ENCODE results near the gene AHNAK. TPM values are rescaled to one million over a fixed set of nuclear protein-coding genes. Genes with fewer than 3 reads are reported as not detected.
A peak's percentile ranks its signal among the peaks of the same experiment; 100 is the strongest.

AHNAK gene, protein sequence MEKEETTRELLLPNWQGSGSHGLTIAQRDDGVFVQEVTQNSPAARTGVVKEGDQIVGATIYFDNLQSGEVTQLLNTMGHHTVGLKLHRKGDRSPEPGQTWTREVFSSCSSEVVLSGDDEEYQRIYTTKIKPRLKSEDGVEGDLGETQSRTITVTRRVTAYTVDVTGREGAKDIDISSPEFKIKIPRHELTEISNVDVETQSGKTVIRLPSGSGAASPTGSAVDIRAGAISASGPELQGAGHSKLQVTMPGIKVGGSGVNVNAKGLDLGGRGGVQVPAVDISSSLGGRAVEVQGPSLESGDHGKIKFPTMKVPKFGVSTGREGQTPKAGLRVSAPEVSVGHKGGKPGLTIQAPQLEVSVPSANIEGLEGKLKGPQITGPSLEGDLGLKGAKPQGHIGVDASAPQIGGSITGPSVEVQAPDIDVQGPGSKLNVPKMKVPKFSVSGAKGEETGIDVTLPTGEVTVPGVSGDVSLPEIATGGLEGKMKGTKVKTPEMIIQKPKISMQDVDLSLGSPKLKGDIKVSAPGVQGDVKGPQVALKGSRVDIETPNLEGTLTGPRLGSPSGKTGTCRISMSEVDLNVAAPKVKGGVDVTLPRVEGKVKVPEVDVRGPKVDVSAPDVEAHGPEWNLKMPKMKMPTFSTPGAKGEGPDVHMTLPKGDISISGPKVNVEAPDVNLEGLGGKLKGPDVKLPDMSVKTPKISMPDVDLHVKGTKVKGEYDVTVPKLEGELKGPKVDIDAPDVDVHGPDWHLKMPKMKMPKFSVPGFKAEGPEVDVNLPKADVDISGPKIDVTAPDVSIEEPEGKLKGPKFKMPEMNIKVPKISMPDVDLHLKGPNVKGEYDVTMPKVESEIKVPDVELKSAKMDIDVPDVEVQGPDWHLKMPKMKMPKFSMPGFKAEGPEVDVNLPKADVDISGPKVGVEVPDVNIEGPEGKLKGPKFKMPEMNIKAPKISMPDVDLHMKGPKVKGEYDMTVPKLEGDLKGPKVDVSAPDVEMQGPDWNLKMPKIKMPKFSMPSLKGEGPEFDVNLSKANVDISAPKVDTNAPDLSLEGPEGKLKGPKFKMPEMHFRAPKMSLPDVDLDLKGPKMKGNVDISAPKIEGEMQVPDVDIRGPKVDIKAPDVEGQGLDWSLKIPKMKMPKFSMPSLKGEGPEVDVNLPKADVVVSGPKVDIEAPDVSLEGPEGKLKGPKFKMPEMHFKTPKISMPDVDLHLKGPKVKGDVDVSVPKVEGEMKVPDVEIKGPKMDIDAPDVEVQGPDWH (N-terminal part only)
- total RNA-seq (378 TPM), polyA plus RNA-seq (ENCODE audit: insufficient read depth in 1 of 8, insufficient read length in 8 of 8, low replicate concordance in 1 of 8) (100 to 1,000 TPM; 203 to 411 (median 313) TPM)
- long read RNA-seq, donor 1, full-length matches to known transcripts: 21 of 21 reads
- long read RNA-seq, donor 1, partial matches to known transcripts: 0 of 21 reads
- long read RNA-seq, donor 1, other reads (novel, unspliced or antisense): 0 of 21 reads
- long read RNA-seq, donor 2, partial matches to known transcripts: 0 of 1 reads
- long read RNA-seq, donor 2, other reads (novel, unspliced or antisense): 0 of 1 reads
- long read RNA-seq, donor 3, full-length matches to known transcripts: 42 of 49 reads
- long read RNA-seq, donor 3, partial matches to known transcripts: 7 of 49 reads
- long read RNA-seq, donor 3, other reads (novel, unspliced or antisense): 0 of 49 reads
- long read RNA-seq, donor 4, full-length matches to known transcripts: 50 of 56 reads
- long read RNA-seq, donor 4, partial matches to known transcripts: 6 of 56 reads
- long read RNA-seq, donor 4, other reads (novel, unspliced or antisense): 0 of 56 reads
- long read RNA-seq, donor 5, full-length matches to known transcripts: 64 of 64 reads
- long read RNA-seq, donor 5, partial matches to known transcripts: 0 of 64 reads
- long read RNA-seq, donor 5, other reads (novel, unspliced or antisense): 0 of 64 reads
- long read RNA-seq, donor 6, full-length matches to known transcripts: 44 of 44 reads
- long read RNA-seq, donor 6, partial matches to known transcripts: 0 of 44 reads
- long read RNA-seq, donor 6, other reads (novel, unspliced or antisense): 0 of 44 reads
- long read RNA-seq, donor 7, full-length matches to known transcripts: 40 of 40 reads
- long read RNA-seq, donor 7, partial matches to known transcripts: 0 of 40 reads
- long read RNA-seq, donor 7, other reads (novel, unspliced or antisense): 0 of 40 reads
- long read RNA-seq, donor 8, full-length matches to known transcripts: 8 of 8 reads
- long read RNA-seq, donor 8, partial matches to known transcripts: 0 of 8 reads
- long read RNA-seq, donor 8, other reads (novel, unspliced or antisense): 0 of 8 reads
- long read RNA-seq, donor 9, full-length matches to known transcripts: 31 of 31 reads
- long read RNA-seq, donor 9, partial matches to known transcripts: 0 of 31 reads
- long read RNA-seq, donor 9, other reads (novel, unspliced or antisense): 0 of 31 reads
- long read RNA-seq, donor 10, full-length matches to known transcripts: 43 of 447 reads
- long read RNA-seq, donor 10, partial matches to known transcripts: 404 of 447 reads
- long read RNA-seq, donor 10, other reads (novel, unspliced or antisense): 0 of 447 reads
- long read RNA-seq, donor 11, full-length matches to known transcripts: 31 of 31 reads
- long read RNA-seq, donor 11, partial matches to known transcripts: 0 of 31 reads
- long read RNA-seq, donor 11, other reads (novel, unspliced or antisense): 0 of 31 reads

DNA sequence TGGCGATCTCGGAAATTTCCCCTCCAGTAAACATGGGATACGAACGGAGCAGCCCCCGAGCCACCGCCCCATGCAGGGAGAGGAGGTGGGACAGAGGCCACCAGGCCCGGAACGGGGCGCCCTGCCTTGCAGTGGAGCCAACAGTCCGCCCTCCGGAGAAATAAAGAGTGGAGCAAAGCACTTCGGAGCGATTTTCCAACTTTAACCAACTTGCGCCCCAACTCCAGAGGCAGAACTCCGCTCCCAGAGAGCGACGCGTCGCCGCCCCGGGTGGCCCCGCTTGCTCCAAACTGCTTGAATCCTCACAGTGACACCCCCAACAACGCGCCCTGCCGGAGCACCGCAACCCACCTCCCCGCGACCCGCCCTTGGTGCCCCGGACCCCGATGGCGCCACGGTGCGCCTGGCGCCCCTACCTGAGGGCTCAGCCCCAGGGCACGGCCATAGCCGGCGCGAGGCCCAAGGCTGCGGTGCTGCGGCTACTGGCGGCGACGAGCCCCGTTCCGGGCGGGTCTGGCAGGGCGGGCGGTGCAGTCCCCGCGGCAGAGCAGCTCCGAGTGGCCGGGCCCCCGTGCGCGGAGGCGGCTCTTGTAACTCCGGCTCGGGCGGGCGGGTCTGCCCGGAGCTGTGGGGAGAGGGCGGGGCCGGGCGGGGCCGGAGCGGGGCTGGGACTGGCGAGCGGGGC is at the start of gene AHNAK:
Gene AHNAK, minus strand, starts transcription at position 563 of the 685 bp plus-strand sequence. CDS start 10,708 bp downstream, outside the sequence.
- H3K4me1 ChIP-seq (ENCODE audit: control insufficient read depth, insufficient read depth, low read length): peaks cover 66% of the 10 kb centered on the region
- H3K27me3 ChIP-seq (ENCODE audit: control insufficient read depth, insufficient read depth, low read length): no peaks in the 10 kb centered on the region
- H3K4me3 ChIP-seq (ENCODE audit: low read length): peak within 1 kb of the TSS; percentile 99
- no peaks in the 10 kb centered on the region for H3K9me3 ChIP-seq (replicated peaks; ENCODE audit: control insufficient read depth, low read depth, low read length)
- 0% methylated on average over 60 of the region's 69 CpGs for WGBS (ENCODE audit: insufficient coverage)
- peak within 1 kb of the TSS; percentile 98 for H3K27ac ChIP-seq (ENCODE audit: low read length)
- DNase-seq: peak; percentile 90
- H3K36me3 ChIP-seq (ENCODE audit: control insufficient read depth, insufficient read depth, low read length): peaks cover 9% of the 10 kb centered on the region

DNA sequence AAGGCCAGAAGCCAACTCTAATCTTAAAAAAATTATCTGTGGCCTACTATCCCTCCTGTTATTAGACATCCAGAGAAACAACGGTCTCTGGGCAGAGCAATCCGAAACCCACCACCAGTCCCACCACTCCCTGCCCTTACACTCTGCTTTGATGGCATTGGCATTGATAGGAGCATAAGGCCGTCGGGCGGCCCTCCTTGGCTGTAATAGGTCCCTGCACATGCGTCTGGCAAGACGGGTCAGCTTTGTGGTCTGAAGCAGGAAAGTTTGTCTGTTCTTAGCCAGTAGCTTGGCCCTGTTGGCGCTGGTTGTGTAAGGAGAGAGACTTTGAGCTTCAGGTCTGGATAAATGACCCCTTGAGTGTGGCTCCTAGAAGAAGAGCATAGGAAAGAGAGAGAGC is 48.5 kb upstream of the AHNAK start:
- Histone ChIP-seq H3K27ac (ENCODE audit: low read length) (no peak overlapping the region), H3K4me3 (ENCODE audit: low read length) (no peak overlapping the region), H3K27me3 (ENCODE audit: control insufficient read depth, insufficient read depth, low read length) (no peaks in the 10 kb centered on the region), H3K4me1 (ENCODE audit: control insufficient read depth, insufficient read depth, low read length) (peaks cover 31% of the 10 kb centered on the region), H3K9me3 (replicated peaks; ENCODE audit: control insufficient read depth, low read depth, low read length) (no peaks in the 10 kb centered on the region), H3K36me3 (ENCODE audit: control insufficient read depth, insufficient read depth, low read length) (peaks cover 57% of the 10 kb centered on the region)
- WGBS (ENCODE audit: insufficient coverage): 86% methylated on average over 8 of the region's 8 CpGs
- no peak for DNase-seq

DNA sequence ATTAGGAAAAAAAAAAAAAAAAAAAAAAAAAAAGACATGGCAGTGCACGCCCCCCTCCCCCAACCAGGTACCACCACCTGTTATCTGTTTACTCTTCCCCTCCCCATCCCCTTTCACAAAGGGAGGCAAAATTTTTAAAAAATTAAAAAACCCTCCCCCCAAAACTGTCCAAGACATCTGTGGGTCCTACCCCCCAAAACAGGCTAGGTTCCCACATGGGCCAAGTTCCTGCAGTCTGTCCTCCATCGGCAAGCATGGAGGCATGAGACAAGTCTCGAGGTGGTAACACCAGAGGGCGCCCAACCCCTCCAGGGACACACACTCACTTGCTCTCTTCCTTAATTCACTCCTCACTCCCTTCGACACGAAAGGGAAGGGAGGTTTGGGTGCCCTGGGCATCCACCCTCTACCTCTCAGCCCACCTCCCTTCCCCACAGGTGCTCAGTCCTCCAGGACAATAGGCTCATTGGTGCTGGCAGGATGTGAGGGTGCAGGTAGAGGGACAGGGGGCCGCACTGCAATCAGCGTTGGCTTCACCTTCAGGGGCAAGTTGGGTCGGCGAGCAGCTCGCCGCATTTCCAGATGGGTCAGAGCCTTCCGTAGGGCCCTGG is 46.9 kb upstream of the AHNAK start:
- Histone ChIP-seq H3K36me3 (ENCODE audit: control insufficient read depth, insufficient read depth, low read length) (peaks cover 56% of the 10 kb centered on the region), H3K27ac (ENCODE audit: low read length) (no peak overlapping the region), H3K4me3 (ENCODE audit: low read length) (no peak overlapping the region), H3K9me3 (replicated peaks; ENCODE audit: control insufficient read depth, low read depth, low read length) (no peaks in the 10 kb centered on the region), H3K4me1 (ENCODE audit: control insufficient read depth, insufficient read depth, low read length) (peaks cover 18% of the 10 kb centered on the region), H3K27me3 (ENCODE audit: control insufficient read depth, insufficient read depth, low read length) (no peaks in the 10 kb centered on the region)
- DNase-seq: peak; percentile 75
- 65% methylated on average over 8 of the region's 13 CpGs for WGBS (ENCODE audit: insufficient coverage)

DNA sequence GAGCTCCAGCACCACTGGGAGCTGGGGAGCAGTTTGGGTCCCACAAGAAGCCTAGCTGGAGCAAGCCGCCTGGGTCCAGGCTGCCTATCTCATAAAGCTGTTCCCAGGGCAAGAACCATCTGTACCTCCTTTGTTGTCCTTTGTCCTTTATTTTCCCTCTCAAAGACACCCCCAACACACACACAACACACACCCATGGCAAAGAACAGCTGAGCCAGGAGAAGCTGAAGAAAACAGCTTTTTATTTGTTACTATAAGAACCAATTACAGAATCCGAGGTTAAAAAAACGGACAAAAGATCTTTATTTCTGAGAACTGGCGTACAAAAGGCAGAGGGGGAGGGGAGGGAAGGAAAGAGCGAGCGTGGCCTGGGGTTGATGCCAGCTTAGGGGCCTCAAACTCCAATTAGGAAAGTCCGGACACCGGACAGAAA is 46.4 kb upstream of the AHNAK start:
- 80% methylated on average over 1 of the region's 8 CpGs for WGBS (ENCODE audit: insufficient coverage)
- DNase-seq: no peak
- Histone ChIP-seq H3K4me3 (ENCODE audit: low read length) (no peak overlapping the region), H3K4me1 (ENCODE audit: control insufficient read depth, insufficient read depth, low read length) (peaks cover 18% of the 10 kb centered on the region), H3K27me3 (ENCODE audit: control insufficient read depth, insufficient read depth, low read length) (no peaks in the 10 kb centered on the region), H3K9me3 (replicated peaks; ENCODE audit: control insufficient read depth, low read depth, low read length) (no peaks in the 10 kb centered on the region), H3K36me3 (ENCODE audit: control insufficient read depth, insufficient read depth, low read length) (peaks cover 56% of the 10 kb centered on the region), H3K27ac (ENCODE audit: low read length) (peak overlapping the region; percentile 99)

DNA sequence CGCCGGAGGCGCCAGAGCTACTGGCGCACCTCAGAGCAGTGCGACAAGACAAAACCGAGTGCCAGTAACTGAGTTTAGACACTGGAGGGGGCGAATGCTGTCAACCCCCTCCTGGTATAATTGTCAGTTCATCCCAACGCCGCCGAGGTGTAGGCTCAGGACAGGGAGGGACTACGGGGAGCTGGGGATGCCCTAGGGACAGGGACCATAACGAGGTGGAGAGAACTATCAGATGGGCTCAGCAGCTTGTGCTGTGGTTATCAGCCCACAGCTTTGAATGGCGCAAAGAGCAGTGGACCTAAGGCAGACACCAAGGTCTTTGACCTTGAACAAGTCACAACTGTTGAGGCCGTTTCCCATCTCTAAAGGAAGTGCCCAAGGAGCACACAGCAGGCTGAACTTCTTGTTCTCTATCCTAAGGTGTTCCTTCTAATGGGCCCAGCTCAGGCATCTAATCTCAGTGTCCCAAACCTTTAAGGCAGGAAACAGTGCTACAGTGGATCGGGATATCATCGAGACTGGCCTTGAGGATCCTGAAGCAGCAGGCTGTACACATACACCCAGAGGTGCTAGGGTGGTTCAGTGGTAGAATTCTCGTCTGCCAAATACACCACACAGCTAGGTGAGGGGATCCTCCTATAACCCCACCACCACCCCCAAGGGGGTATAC is 45.7 kb upstream of the AHNAK start:
- H3K9me3 ChIP-seq (replicated peaks; ENCODE audit: control insufficient read depth, low read depth, low read length): no peaks in the 10 kb centered on the region
- peaks cover 18% of the 10 kb centered on the region for H3K4me1 ChIP-seq (ENCODE audit: control insufficient read depth, insufficient read depth, low read length)
- H3K36me3 ChIP-seq (ENCODE audit: control insufficient read depth, insufficient read depth, low read length): peaks cover 56% of the 10 kb centered on the region
- WGBS (ENCODE audit: insufficient coverage): 10% methylated on average over 14 of the region's 17 CpGs
- H3K4me3 ChIP-seq (ENCODE audit: low read length): peak overlapping the region; percentile 74
- H3K27me3 ChIP-seq (ENCODE audit: control insufficient read depth, insufficient read depth, low read length): no peaks in the 10 kb centered on the region
- peak overlapping the region; percentile 99 for H3K27ac ChIP-seq (ENCODE audit: low read length)
- DNase-seq: no peak

DNA sequence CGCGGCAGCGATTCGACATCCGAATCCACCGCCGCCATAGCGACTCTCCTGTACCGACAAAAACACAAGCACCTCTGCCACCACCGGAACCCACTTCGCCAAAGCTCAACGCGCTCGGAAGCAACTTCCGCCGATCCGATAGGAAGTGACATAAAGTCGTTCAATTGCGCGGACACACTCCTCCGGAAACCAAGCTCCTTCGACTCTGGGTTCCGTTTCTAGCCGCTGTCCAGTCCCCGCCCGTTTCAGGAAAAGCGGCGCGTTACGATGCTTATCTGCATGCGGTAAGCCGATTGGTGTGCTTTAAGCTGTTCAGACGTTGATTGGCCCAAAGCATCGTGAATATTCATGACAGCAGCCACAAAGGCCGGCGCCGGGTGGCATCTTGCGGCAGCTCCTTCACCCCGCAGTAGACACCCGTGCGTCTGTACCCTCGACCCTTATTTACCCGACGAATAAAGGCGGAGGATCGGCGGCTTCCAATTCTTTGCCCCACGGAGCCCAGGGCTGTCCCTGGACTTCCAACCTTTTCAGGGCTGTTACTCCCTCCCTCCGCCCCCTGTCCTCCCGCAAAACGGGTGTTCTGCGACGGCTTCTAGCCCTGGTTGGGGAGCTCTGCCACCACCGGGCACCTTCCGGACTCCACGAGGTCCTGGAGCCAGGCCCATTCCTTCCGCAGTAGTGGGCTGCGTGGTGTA is 45.0 kb upstream of the AHNAK start, which contains the start of gene TUT1:
Gene TUT1, minus strand, starts transcription at position 76 of the 698 bp plus-strand sequence. Its CDS starts 38 bp downstream, at position 38.
- WGBS (ENCODE audit: insufficient coverage): under 1% methylated on average over 58 of the region's 58 CpGs
- Histone ChIP-seq H3K9me3 (replicated peaks; ENCODE audit: control insufficient read depth, low read depth, low read length) (no peaks in the 10 kb centered on the region), H3K27me3 (ENCODE audit: control insufficient read depth, insufficient read depth, low read length) (no peaks in the 10 kb centered on the region), H3K4me1 (ENCODE audit: control insufficient read depth, insufficient read depth, low read length) (peaks cover 18% of the 10 kb centered on the region), H3K4me3 (ENCODE audit: low read length) (peak within 1 kb of the TSS; percentile 74), H3K27ac (ENCODE audit: low read length) (peak within 1 kb of the TSS; percentile 99), H3K36me3 (ENCODE audit: control insufficient read depth, insufficient read depth, low read length) (peaks cover 51% of the 10 kb centered on the region)
- peak; percentile 100 for DNase-seq
